NCI-H446 treated with DMSO at 0.1 percent for 48 hours (cell line): ENCODE data around the gene CCL4L2.
"Not testable (repeated sequence)": the region's sequence is repeated elsewhere in the genome, so short reads cannot be mapped to it uniquely, and the experiment has no call there.

Source experiments
- DNase-seq: peaks from one replicate; lab custom pipeline; 2025; lab: John Stamatoyannopoulos, UW

The CCL4L2 gene

GRCh38 chr17:36210439-36211211 lies at the start of gene CCL4L2:
CCL4L2 (plus strand) TSS chr17:36211063.
- not testable (repeated sequence) for DNase-seq

- not testable (repeated sequence) for DNase-seq
Observed at GRCh38 chr17:36168836-36169235, 42.0 kb upstream of the CCL4L2 start.

- not testable (repeated sequence) for DNase-seq
Observed at GRCh38 chr17:36176536-36176935, 34.3 kb upstream of the CCL4L2 start, which contains the start of gene TBC1D3B. TBC1D3B (minus strand) TSS chr17:36176636; CDS start chr17:36175050, 1,586 bp downstream.

- not testable (repeated sequence) for DNase-seq
Observed at GRCh38 chr17:36181446-36182175, 29.3 kb upstream of the CCL4L2 start.

GRCh38 chr17:36182176-36183000 lies 28.5 kb upstream of the CCL4L2 start:
- DNase-seq = no peak

GRCh38 chr17:36183001-36183971 lies 27.6 kb upstream of the CCL4L2 start:
- DNase-seq = no peak

- no peak for DNase-seq
Observed at GRCh38 chr17:36184023-36184765, 26.7 kb upstream of the CCL4L2 start.

- no peak for DNase-seq
Observed at GRCh38 chr17:36185416-36185815, 25.4 kb upstream of the CCL4L2 start.

- DNase-seq = not testable (repeated sequence)
Observed at GRCh38 chr17:36186810-36187763, 23.8 kb upstream of the CCL4L2 start.

- DNase-seq = not testable (repeated sequence)
Observed at GRCh38 chr17:36187943-36188665, 22.8 kb upstream of the CCL4L2 start.

- DNase-seq = no peak
Observed at GRCh38 chr17:36188891-36189306, 22.0 kb upstream of the CCL4L2 start.

GRCh38 chr17:36189993-36190392 lies 20.9 kb upstream of the CCL4L2 start:
- DNase-seq = not testable (repeated sequence)

GRCh38 chr17:36190549-36191330 lies 20.1 kb upstream of the CCL4L2 start:
- not testable (repeated sequence) for DNase-seq

GRCh38 chr17:36193216-36193775 lies 17.6 kb upstream of the CCL4L2 start:
- no peak for DNase-seq

- not testable (repeated sequence) for DNase-seq
Observed at GRCh38 chr17:36194147-36194831, 16.6 kb upstream of the CCL4L2 start.

GRCh38 chr17:36194832-36195433 lies 15.9 kb upstream of the CCL4L2 start:
- DNase-seq = not testable (repeated sequence)
